Endothelial cell of umbilical vein (primary cell): ENCODE results near the gene ADI1. TPM values are rescaled to one million over a fixed set of nuclear protein-coding genes. Genes with fewer than 3 reads are reported as not detected.
A peak's percentile ranks its signal among the peaks of the same experiment; 100 is the strongest.

Experiments
- BruUV-seq: library from RNA; stranded (reverse); fragments of 400-500 nt; replicated peaks from 2 replicates; lab custom pipeline; 2021; lab: Mats Ljungman, UMichigan
- CTCF ChIA-PET: fragments of 300-600, 350-600 bp; sonication (Branson Sonifier 250); formaldehyde crosslinking; loops from one replicate; lab custom pipeline; 2021; ENCODE audit warnings: antibody characterized with exemption, inconsistent platforms; lab: Charles Lee
- POLR2A ChIA-PET: fragments of 300-600, 350-600 bp; sonication (Branson Sonifier 250); formaldehyde crosslinking; loops from one replicate; lab custom pipeline; 2021; ENCODE audit warnings: antibody characterized with exemption, inconsistent platforms; lab: Charles Lee
- DNase-seq: peaks from one replicate; pipeline ENCODE4 v3.0.0-alpha.2; 2011; ENCODE audit warnings: low read depth, low spot score
- FAIRE-seq: peaks from 2 replicates; lab custom pipeline; 2011; peaks lifted over from hg19 to GRCh38; lab: Jason Lieb, UNC
- H2AFZ ChIP-seq: 2 replicates; pipeline ENCODE4 v1.6.0; 2012; ENCODE audit warnings: low read depth, low read length, control low read depth, inconsistent platforms
- H3K27ac ChIP-seq: 2 replicates; pipeline ENCODE4 v1.5.1; 2011; ENCODE audit warnings: low read depth, mild to moderate bottlenecking, control low read depth, low read length, moderate library complexity; ENCODE audit not compliant: insufficient read depth
- H3K27me3 ChIP-seq, 2 experiments: 2 replicates each; pipeline versions ENCODE4 v1.6.0 to v1.6.1; 2011; ENCODE audit warnings: low read length in 2 of 2, mixed read lengths in 1 of 2; ENCODE audit not compliant: control insufficient read depth in 2 of 2, insufficient read depth in 2 of 2
- H3K36me3 ChIP-seq, 2 experiments: 2 replicates in 1 of 2; 3 replicates in 1 of 2; pipeline ENCODE4 v1.5.1; 2011; ENCODE audit warnings: low read length in 2 of 2, mild to moderate bottlenecking in 1 of 2, moderate library complexity in 1 of 2; ENCODE audit not compliant: control insufficient read depth in 2 of 2, insufficient read depth in 2 of 2; ENCODE audit errors: extremely low read depth in 1 of 2
- H3K4me1 ChIP-seq: 3 replicates; pipeline ENCODE4 v1.5.1; 2011; ENCODE audit warnings: mild to moderate bottlenecking, low read length; ENCODE audit not compliant: control insufficient read depth, insufficient read depth; ENCODE audit errors: extremely low read depth
- H3K4me2 ChIP-seq: 2 replicates; pipeline ENCODE4 v1.6.1; 2011; ENCODE audit warnings: low read length, control low read depth, mixed read lengths; ENCODE audit not compliant: insufficient read depth
- H3K4me3 ChIP-seq, 3 experiments: fragments of 200-600 bp in 1 of 3; sonication (generic), shearing (Covaris generic) in 1 of 3; replicated peaks in 1 of 3; 2 replicates each; pipeline ENCODE4 v1.5.1; 2011 to 2016; ENCODE audit warnings: control low read depth in 3 of 3, low read length in 3 of 3, mild to moderate bottlenecking in 2 of 3, inconsistent platforms in 1 of 3, low read depth in 1 of 3, moderate library complexity in 1 of 3; ENCODE audit not compliant: insufficient read depth in 1 of 3
- H3K79me2 ChIP-seq: 2 replicates; pipeline ENCODE4 v1.6.0; 2012; ENCODE audit warnings: low read length, inconsistent platforms; ENCODE audit not compliant: control insufficient read depth, insufficient read depth
- H3K9ac ChIP-seq: replicated peaks from 2 replicates; pipeline ENCODE3; 2011; ENCODE audit warnings: low read length, control low read depth; ENCODE audit not compliant: insufficient read depth; ENCODE audit errors: extremely low read depth
- H3K9me1 ChIP-seq: replicated peaks from 3 replicates; pipeline ENCODE4 v1.6.0; 2011; ENCODE audit warnings: mild to moderate bottlenecking, low read length; ENCODE audit not compliant: control insufficient read depth, insufficient read depth; ENCODE audit errors: extremely low read depth
- H3K9me3 ChIP-seq: replicated peaks from 2 replicates; pipeline ENCODE4 v1.5.1; 2012; ENCODE audit warnings: low read length, inconsistent platforms; ENCODE audit not compliant: control insufficient read depth, insufficient read depth
- H4K20me1 ChIP-seq: replicated peaks from 2 replicates; pipeline ENCODE3; 2011; ENCODE audit warnings: mild to moderate bottlenecking, low read length; ENCODE audit not compliant: control insufficient read depth, insufficient read depth; ENCODE audit errors: extremely low read depth
- CTCF ChIP-seq, 2 donors: IDR thresholded peaks; 1 replicate in 1 of 2; 2 replicates in 1 of 2; pipeline ENCODE4 v1.5.1; 2011; ENCODE audit warnings: low read length in 2 of 2, mild to moderate bottlenecking in 2 of 2, moderate library complexity in 2 of 2, control low read depth in 1 of 2, inconsistent platforms in 1 of 2, low read depth in 1 of 2; ENCODE audit not compliant: insufficient read depth in 1 of 2; ENCODE audit errors: extremely low read depth in 1 of 2
- EZH2 ChIP-seq: IDR thresholded peaks from 2 replicates; pipeline ENCODE4 v1.6.1; 2012; ENCODE audit warnings: borderline replicate concordance, low read depth, mild to moderate bottlenecking, moderate library complexity, low read length, inconsistent platforms; ENCODE audit not compliant: severe bottlenecking
- FOS ChIP-seq: IDR thresholded peaks from 2 replicates; pipeline ENCODE4 v1.6.1; 2011; ENCODE audit warnings: mild to moderate bottlenecking, low read length, moderate library complexity, borderline replicate concordance; ENCODE audit not compliant: insufficient read depth
- GATA2 ChIP-seq: IDR thresholded peaks from 2 replicates; pipeline ENCODE4 v1.7.0; 2011; ENCODE audit warnings: low read depth, mild to moderate bottlenecking, moderate library complexity, mixed read lengths, low read length; ENCODE audit not compliant: insufficient read length, insufficient read depth
- JUN ChIP-seq: IDR thresholded peaks from 2 replicates; pipeline ENCODE4 v1.6.1; 2011; ENCODE audit warnings: borderline replicate concordance, low read depth; ENCODE audit not compliant: insufficient read length, insufficient read depth
- MAX ChIP-seq: IDR thresholded peaks from 2 replicates; pipeline ENCODE4 v1.6.1; 2011; ENCODE audit not compliant: insufficient read depth, insufficient read length
- MYC ChIP-seq: IDR thresholded peaks from one replicate; pipeline ENCODE4 v1.6.1; 2011; ENCODE audit warnings: mild to moderate bottlenecking, low read depth, low read length
- POLR2A ChIP-seq: IDR thresholded peaks from 2 replicates; pipeline ENCODE4 v1.6.1; 2012; ENCODE audit warnings: low read depth, mild to moderate bottlenecking, control low read depth, low read length
- POLR2AphosphoS5 ChIP-seq: IDR thresholded peaks from 2 replicates; pipeline ENCODE4 v1.6.1; 2012; ENCODE audit warnings: low read depth, mild to moderate bottlenecking, control low read depth, low read length, moderate library complexity; ENCODE audit not compliant: insufficient read depth
- dilution Hi-C: fragments of 300-500 bp; cut with MboI; formaldehyde crosslinking; loops from one replicate; pipeline ENCODE4 v1.15.0; 2019; ENCODE audit warnings: low sequenced_read_pairs; ENCODE audit not compliant: extremely low pct_ligation_motif_present
- intact Hi-C: fragments of 100-400 bp; cut with micrococcal nuclease; formaldehyde crosslinking; loops from one replicate; pipeline ENCODE4 v1.10.0; 2022
- polyA plus RNA-seq, 4 experiments: library from polyadenylated mRNA; depleted of rRNA in 3 of 4; stranded (reverse) in 3 of 4; unstranded in 1 of 4; fragments of >200 nt; gene quantifications; 2 replicates each; pipeline versions ENCODE4 v1.2.1 to v1.2.3, GENCODE V29; 2011 to 2012; ENCODE audit warnings: missing spikeins in 1 of 4
- total RNA-seq: library from RNA; stranded (reverse); gene quantifications from 2 replicates; pipeline ENCODE4 v1.2.3, GENCODE V29; 2021

ADI1 gene
- total and polyA plus RNA-seq, 2 donors (not counting 3 experiments of a cell fraction or from before 2014, with no cell fraction given) = 38.6 to 49.7 TPM

- Histone ChIP-seq H3K79me2 (no peaks in the 10 kb centered on the region), H3K27me3 (no peaks in the 10 kb centered on the region), H3K4me3 (no peak overlapping the region), H3K4me2 (no peak overlapping the region), H2AFZ (no peak overlapping the region), H3K36me3 (peaks cover 2 to 8% of the 10 kb centered on the region in 2 experiments), H3K9ac (no peak overlapping the region), H4K20me1 (no peaks in the 10 kb centered on the region), H3K27ac (no peak overlapping the region), H3K4me1 (peaks cover 3% of the 10 kb centered on the region), H3K9me3 (no peaks in the 10 kb centered on the region), H3K9me1 (no peaks in the 10 kb centered on the region)
- intact Hi-C loops = no loop called here
- ChIA-PET POLR2A (no interaction called here), CTCF (interaction anchor here (0.8 to 2.7 kb wide), 4 partner anchors 9 to 30 kb away, joined by 4 to 19 read pairs (median 6); no protein-coding TSS in a partner anchor)
- dilution Hi-C loops = no loop called here
- no peak for FAIRE-seq
- BruUV-seq = no TSS peak
- no peak for TF ChIP-seq GATA2
- TF ChIP-seq POLR2A = no peak
- TF ChIP-seq FOS = no peak
- TF ChIP-seq CTCF (IDR thresholded peaks at IDR 0.05; ENCODE audit: extremely low read depth in 1 of 2, insufficient read depth in 1 of 2, low read depth in 1 of 2, low read length in 2 of 2) = no peak
- no peak for TF ChIP-seq MAX
- no peak for TF ChIP-seq EZH2
- no peak for TF ChIP-seq JUN
- TF ChIP-seq POLR2AphosphoS5 = no peak
- TF ChIP-seq MYC = no peak
- DNase-seq = peak; percentile 30
Measured at GRCh38 chr2:3453190-3453999, 65.9 kb downstream of the ADI1 start.
